SHP77 (cell line): ENCODE data around the gene SCUBE1.
"Not testable (repeated sequence)": the region's sequence is repeated elsewhere in the genome, so short reads cannot be mapped to it uniquely, and the experiment has no call there.

Experiments used
- DNase-seq, 2 experiments: peaks; one replicate each; lab custom pipeline; 2025; lab: John Stamatoyannopoulos, UW

Gene SCUBE1

GRCh38 chr22:43301866-43302265 lies 41.3 kb downstream of the SCUBE1 start:
- DNase-seq, result no peak

GRCh38 chr22:43300891-43301676 lies 42.1 kb downstream of the SCUBE1 start:
- DNase-seq, result no peak

DNA sequence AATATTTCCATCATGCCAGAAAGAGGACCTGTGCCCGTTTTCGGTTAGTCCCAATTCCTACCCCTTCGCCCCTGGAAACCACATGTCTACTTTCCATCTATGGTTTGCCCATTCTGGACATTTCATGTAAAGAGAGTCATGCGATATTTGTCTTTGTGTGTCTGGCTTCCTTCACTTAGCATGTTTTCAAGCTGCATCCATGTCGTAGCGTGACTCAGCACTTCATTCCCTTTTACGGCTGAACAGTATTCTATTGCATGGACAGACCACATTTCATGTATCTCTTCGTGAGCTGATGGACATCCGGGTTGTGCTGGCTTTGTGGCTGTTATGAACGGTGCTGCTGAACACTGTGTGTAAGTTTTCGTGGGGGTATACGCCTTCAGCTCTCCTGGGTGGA lies 43.4 kb downstream of the SCUBE1 start:
- DNase-seq, result no peak

GRCh38 chr22:43298062-43298801 lies 44.9 kb downstream of the SCUBE1 start:
- no peak for DNase-seq

DNA sequence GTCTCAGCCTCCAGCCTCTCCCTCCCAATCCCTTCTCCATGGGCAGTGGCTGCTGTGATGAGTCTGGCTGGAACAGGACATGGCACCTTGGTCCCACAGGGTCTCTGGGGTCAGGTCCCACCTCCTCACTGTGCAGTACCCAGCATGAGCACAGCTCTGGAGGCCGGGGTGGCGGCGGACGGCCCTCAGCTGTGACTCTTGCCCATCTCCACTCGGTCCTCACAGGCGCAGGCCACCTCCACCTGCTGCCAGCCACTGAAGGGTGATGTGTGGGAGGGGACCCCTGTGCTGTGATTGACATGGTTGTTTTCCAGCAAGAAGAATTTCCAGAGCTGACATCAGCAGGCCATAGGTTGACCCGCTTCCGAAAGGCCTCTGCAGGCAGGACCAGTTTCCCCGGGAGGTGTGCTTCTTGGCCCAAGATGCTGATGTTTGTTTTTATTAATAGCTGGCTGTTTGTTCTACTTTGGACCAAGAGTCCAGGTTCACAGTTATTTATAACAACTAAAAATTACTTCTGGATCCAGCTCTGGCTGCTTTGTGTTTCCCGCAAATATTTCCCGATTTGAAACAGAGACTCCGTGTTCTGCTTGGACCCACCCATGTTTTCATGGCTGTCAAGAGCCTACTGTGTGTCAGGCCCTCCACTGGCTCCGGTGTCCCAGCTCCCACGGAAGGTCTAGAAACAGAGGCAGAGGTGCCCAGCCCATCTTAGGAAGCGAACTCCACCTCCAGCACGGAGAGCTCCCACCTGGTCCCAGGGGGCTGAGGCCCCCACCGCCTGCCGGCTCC lies 45.7 kb downstream of the SCUBE1 start:
- DNase-seq, result no peak

DNA sequence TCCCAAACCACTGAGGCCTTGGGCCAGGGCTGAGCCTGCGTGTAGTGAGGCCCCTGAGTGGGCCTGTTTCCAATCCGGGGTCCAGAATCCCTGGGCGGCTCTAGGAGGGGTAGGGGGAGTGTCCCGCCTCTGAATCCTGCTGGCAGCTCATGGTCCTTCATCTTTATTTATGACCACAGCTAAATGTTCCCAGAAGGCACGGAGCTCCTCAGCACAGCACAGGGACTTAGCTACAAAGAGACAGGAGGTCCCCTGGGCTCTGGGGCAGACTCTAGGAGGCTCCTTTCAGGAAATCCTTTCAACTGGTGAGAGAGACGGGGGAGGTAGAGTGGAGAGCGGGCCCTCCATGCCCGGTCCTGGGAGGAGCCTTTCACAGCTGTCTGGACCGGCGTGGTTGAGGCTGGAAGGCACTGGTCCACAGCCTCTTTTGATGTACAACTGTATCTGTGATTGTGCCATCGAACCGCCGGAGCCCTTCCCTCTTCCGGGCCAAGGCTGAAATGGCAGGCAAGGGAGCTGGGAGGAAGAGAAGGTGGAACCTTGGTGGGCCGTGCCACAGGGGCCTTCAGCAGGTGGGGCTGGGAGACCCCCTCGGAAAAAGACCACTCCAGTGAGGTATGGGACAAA lies 46.8 kb downstream of the SCUBE1 start:
- DNase-seq, result no peak

DNA sequence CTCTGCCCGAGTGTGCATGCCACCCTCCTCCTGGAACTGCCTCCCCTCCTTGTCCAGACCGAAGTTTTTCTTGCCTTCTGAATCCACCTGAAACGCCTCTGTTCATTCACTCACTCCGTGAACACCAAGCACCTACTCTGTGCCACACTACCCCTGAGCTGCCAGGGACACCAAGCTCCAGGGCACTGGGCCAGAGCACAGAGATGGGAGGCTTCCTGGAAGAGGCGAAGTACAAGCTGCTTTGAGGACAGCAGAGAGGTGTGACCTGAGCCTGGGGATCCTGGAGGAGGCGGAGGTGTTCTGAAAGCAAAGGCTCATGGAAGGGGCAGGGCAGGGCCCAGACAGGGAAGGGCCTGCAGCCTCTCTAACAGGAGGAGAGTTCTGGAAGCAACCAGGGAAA lies 47.5 kb downstream of the SCUBE1 start:
- DNase-seq, result no peak

DNA sequence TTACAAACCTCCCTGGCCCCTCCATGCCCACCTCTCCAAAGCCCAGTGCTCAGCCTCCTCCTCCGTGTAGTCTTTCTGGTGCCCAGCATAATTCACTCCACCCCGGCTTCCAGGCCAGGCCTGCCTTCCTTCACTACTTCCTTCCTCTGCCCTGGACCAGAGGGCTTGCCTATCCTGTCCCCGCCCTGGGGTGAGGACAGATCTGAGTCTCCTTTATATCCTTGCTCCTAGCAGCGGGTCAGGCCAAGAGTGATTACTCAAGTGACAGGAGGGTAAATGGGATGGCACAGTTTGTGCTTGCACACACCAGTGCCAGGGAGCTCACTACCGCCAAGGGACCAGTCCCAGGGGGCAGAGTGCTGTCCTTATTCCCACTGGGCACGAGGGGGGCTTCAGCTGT lies 48.0 kb downstream of the SCUBE1 start:
- DNase-seq, result no peak

GRCh38 chr22:43293655-43294392 lies 49.3 kb downstream of the SCUBE1 start:
- DNase-seq, result peak; percentile 91 to 96

- peak; percentile 78 to 86 for DNase-seq
Observed at GRCh38 chr22:43293259-43293654, 49.9 kb downstream of the SCUBE1 start.

DNA sequence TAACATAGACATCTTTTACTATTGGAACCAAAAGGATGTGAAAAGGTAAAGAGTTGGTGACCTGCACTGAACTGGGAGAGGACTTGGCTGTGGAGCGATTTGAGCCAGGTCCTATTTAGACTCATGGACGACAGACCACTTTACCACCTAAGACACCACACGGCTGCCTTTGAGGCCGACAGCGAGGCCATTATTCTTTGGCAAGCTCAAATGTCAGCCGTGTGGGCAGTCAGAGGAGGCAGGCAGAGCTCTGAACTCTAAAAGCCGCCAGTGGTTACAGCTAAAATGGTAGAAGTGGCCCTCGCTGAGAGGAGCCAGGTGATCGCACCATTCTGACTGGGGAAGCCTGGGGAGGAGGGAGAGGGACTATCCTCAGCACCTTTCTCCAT lies 50.5 kb downstream of the SCUBE1 start:
- DNase-seq, result no peak

DNA sequence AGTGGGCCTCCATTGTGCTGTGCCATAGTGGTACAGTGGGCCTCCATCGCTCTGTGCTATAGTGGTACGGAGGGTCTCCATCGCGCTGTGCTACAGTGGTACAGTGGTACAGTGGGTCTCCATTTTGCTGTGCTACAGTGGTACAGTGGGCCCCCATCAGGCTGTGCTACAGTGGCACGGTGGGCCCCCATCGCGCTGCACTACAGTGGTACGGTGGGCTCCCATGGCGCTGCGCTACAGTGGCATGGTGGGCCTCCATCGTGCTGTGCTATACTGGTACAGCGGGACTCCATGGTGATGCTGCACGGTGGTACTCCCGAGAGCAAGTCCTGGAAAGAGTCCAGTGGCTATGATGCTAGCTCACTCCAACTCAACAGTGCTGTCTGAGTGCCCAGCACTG lies 51.8 kb downstream of the SCUBE1 start:
- DNase-seq, result no peak

GRCh38 chr22:43289976-43290721 lies 53.0 kb downstream of the SCUBE1 start:
- peak; percentile 42 to 43 for DNase-seq

GRCh38 chr22:43289531-43289963 lies 53.6 kb downstream of the SCUBE1 start:
- no peak for DNase-seq

- DNase-seq, result no peak
Observed at GRCh38 chr22:43288807-43289420, 54.3 kb downstream of the SCUBE1 start.

DNA sequence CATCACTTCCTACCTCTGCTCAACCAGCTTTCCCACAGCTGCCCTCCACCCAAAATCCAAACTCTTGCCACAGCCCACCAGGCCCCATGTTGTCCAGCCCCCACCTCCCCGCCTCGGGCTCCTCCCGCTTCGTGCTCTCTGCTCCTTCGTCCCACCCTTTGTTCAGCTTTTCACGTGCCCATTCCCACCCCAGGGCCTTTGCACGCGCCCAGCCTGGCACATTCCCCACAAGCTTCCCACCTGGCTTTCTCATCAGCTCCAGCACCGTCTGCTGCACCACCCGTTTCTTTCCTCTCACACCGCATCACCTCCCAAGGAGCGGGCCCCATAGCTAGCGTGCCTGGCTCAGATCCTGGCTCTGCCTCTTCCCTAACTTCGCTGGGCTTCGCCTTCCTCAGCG lies 54.8 kb downstream of the SCUBE1 start:
- DNase-seq, result no peak

GRCh38 chr22:43287441-43287840 lies 55.7 kb downstream of the SCUBE1 start:
- no peak for DNase-seq

GRCh38 chr22:43281394-43281793 lies 61.8 kb downstream of the SCUBE1 start:
- DNase-seq, result no peak

- DNase-seq, result not testable (repeated sequence)
Observed at GRCh38 chr22:43280523-43280886, 62.7 kb downstream of the SCUBE1 start.

GRCh38 chr22:43279867-43280522 lies 63.2 kb downstream of the SCUBE1 start:
- DNase-seq, result no peak
